Hematopoietic multipotent progenitor cell treated with erythropoietin and hydrocortisone succinate and interleukin-3 and kit ligand, for 15 days (in vitro differentiated cells): ENCODE measurements around the gene GADD45B.
A peak's percentile ranks its signal among the peaks of the same experiment; 100 is the strongest.
"Not testable (repeated sequence)": the region's sequence is repeated elsewhere in the genome, so short reads cannot be mapped to it uniquely, and the experiment has no call there.

ENCODE experiments used
- DNase-seq: peaks from one replicate; pipeline ENCODE4 v3.0.0-alpha.2; 2015; ENCODE audit warnings: low spot score

Gene GADD45B

DNA sequence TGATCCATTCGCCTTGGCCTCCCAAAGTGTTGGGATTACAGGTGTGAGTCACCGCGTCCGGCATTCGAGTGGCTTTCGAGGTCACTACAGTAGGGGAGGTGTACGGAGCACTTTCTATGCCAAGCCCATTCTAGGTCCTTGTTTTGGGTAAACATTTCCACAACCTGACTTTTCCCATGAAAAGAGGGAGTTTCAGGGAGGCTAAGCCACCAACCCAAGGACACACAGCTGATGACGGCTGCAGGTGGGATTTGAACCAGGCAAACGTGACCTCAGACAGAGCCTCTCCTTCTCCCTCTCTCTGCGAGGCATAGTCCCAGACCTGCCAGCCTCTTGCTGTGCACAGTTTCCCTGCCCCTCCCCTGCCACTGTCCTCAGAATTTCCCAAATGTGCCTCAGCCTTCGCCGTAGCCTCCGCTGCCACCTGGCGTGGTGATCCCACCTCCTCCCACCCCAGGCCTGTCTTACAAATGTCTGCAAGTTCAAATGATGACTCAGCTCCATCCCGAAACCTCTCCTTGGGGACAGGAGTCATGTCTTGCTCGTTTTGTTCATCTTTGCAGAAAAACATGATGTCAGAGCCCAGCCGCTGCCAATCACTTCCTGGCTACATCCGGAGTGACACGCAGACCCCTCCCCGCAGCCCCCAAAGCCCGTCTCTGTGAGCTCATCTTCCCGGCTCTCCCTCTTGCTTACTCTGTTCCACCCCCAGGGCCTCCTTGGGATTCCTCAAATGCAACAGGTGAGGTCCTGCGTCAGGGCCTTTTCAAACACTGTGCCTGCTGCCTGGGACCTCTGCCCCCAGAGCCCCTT, 6.6 kb upstream of the GADD45B start:
- no peak for DNase-seq

DNA sequence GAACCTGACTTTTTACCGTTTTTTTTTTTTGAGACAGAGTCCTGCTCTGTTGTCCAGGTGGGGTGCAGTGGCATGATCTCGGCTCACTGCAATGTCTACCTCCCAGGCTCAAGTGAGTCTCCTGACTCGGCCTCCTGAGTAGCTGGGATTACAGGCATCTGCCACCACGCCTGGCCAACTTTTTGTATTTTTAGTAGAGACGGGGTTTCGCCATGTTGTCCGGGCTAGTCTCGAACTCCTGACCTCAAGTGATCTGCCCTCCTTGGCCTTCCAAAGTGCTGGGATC, 6.1 kb upstream of the GADD45B start:
- DNase-seq = not testable (repeated sequence)

DNA sequence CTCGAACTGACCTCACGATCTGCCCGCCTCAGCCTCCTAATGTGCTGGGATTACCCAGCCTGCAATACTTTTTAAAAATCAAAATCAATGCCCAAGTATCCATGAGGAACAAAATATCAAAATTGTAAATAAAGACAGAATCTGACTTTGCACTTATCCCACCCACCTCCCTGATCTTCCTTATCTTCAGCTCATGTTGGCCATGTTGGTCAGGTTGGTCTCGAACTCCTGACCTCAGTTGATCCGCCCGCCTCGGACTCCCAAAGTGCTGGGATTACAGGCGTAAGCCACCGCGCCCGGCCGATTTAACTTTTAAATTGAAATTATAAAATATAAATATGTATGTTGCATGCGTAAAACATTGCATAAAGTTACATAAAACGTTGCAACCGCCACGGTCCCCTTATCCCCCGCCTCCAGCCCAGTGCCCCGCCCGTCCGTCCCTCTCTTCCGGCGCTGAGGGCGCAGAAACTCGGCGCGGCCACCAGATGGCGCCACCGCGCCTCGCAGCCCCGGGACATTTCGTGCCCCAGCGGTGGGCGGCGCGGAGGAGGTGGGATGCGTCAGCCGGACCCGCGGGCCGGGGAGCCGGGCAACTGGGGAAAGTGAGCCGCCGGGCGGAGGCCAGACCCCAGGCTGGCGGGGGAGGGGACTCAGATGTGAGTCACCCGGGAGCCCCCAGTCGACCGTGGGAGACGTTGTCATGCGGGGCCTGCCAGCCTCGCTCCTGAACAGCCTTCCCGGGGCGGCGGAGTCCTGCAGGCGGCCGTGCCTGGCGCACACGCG, 1.5 kb upstream of the GADD45B start:
- DNase-seq = peak; percentile 73

DNA sequence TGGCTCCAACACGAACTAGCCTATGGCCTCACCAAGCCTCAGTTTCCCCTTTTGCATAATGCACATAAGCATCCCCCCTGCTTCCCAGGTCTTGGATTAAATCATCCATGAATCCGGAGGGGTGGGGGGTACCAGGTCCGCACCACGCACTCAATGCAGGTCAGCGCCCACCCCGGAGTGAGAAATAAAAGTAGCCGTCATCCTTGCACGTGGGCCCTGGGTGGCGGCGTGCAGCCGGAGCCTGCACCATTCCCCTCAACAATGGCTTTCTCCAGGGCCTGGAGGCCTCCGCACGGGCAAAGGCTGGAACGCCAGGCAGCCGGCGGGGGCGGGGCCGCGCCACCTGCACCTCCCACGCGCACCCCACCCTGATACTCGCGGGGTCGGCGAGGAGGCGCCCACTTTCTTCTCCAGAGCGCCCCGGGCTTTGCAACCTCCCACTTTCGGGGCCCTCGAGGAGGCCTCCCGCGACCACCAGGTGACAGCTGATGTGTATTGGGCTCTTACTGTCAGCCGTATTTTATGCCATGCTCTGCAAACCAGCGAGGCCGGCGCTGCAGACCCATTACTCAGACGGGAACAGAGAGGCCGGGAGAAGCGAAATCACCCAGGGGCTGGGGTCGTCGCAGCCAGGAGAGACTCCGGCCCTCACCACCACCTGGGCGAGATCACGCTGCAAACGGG, 767 bp upstream of the GADD45B start:
- no peak for DNase-seq

DNA sequence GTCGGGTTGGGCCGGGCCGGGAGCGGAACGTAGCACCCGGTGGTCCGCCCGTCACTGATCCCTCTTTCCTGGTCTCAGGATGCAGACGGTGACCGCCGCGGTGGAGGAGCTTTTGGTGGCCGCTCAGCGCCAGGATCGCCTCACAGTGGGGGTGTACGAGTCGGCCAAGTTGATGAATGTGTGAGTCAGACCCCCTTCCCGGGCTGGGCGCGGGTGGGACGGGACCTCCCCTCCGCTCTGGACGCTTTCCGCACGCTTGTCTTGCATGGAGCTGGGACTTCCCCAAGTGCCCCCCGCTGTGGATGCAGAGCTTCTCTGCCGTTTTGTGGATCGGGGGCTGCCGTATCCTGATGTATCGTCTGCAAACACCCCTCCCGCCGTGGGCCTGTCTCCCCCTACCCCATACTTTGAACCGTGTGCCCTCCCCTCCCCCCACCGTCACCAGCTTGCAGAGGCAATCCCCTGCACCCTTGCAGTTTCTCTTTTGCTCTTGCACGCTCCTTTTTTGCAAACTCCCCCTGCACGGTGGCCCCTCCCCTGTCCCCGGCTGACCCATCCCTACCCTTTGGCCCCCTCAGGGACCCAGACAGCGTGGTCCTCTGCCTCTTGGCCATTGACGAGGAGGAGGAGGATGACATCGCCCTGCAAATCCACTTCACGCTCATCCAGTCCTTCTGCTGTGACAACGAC, 669 bp downstream of the GADD45B start:
- no peak for DNase-seq

DNA sequence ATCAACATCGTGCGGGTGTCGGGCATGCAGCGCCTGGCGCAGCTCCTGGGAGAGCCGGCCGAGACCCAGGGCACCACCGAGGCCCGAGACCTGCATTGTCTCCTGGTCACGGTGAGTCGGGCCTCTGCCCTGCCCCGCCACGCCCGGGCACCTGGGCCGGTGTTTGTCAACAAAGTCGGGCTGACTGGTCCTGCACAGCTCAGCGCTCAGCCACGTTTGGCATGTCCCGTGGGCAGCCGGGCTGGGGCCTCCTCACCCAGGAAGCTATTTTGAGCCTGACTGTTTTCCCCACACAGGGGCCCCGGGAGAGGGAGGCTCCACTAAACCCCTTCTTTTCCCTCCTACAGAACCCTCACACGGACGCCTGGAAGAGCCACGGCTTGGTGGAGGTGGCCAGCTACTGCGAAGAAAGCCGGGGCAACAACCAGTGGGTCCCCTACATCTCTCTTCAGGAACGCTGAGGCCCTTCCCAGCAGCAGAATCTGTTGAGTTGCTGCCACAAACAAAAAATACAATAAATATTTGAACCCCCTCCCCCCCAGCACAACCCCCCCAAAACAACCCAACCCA, 1.3 kb downstream of the GADD45B start:
- DNase-seq = no peak

DNA sequence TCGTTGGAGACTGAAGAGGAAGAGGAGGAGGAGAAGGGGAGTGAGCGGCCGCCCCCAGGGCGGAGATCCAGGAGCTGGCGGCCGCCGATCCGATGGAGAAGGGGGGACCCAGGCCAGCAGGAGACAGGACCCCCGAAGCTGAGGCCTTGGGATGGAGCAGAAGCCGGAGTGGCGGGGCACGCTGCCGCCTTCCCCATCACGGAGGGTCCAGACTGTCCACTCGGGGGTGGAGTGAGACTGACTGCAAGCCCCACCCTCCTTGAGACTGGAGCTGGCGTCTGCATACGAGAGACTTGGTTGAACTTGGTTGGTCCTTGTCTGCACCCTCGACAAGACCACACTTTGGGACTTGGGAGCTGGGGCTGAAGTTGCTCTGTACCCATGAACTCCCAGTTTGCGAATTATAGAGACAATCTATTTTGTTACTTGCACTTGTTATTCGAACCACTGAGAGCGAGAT, 1.8 kb downstream of the GADD45B start:
- DNase-seq = no peak

DNA sequence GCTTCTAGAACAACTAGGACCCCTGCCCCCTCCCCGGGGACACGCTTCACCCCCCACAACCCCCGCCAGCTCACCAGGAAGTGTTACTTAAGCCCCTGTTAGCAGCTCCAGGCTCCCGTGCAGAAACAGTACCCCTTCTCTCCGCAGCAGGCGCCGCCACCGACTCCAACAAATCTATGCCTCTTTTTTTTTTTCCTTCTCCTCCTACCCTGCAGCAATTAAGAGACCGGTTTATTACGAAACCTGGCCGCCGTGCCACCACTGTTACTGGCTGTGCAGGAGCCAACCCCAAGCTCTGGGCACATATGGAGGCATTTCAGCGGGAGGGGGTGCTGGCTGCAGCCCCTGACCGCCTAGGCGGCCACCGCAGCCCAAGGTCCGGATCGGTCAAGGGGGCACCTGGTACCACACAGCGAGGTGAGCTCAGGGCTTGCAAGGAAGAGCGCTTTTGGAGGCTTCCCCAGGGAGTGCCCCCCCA, 2.4 kb downstream of the GADD45B start:
- no peak for DNase-seq

DNA sequence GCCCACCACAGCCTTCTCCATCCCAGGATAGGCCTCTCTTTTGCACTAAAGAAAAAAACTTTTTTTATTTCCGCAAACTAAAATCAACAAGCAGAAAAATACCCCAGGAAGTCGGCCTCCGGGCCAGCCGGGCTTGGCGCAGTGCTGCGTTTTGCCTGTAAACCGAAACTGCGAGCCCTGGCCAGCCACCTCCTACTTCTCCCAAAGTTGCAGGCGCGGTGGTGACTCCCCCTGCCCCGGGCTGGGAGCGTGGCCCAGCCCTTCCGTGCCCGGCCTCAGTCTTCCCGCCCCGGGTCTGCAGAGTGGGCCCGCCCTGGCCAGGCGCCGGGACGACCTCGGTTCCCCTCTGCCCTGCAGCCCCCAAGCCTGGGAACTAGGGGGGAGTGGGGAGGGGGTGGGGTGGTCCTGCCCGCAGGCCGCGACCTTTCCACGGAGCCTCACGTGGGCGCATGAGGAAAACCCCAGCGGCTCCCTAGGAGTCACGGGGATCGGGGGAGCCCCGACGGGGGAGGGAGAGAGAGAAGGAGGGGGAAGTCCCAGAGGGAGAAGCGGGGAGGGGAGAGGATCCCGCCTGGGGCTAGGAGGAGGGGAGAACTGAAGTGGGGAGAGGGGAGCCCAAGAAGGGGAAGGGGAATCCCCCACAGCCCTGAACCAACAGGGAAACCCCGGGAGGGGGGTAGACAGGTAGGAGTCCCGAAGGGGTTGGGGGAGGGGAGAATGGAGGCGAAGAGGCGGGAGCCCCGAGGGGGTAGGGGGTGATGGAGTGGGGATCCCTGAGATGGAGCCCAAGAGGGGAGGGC, 3.0 kb downstream of the GADD45B start:
- no peak for DNase-seq

DNA sequence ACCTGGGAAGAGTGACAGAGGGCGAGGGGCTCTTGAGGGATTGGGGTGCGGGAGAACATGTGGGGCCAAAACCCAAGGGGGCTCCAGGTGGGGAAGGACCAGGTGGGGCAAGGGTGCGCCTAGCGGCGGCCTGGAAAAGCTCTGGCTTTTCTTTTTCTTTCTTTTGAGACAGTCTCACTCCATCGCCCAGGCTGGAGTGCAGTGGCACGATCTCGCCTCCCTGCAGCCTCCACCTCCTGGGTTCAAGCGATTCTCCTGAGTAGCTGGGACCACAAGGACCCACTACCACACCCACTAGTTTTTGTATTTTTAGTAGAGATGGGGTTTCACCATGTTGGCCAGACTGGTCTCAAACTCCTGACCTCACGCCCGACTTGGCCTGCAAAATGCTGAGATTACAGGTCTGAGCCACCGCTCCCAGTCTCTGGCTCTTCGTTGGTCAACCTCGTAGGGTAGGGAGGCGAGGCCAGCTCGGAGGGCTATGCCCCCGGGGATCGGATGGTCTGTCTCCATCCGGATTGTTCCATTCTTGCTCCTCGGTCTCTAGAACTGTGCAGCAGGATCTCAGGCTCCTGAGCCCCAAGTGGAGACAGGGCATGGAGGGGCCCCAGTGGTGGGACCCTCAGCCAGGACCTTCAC, 3.7 kb downstream of the GADD45B start:
- DNase-seq = no peak

DNA sequence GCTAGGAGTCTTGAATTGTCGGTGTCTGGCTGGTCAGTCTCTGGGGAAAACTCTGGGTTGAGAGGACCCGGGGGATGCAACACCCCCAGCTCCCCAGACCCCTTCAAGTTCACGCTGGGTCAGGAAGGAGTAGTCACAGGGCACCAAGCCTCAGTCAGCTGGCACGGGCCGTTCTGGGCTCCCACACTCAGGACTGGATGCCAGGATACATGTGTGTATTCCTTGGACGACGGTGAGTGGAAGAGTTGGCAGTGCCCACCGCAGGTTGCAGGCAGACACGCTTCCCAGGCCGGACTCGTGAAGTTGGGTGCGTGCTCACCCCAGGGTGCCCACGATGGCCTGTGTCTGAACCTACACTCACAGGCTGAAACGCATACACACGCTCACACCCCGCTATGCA, 5.5 kb downstream of the GADD45B start:
- DNase-seq = no peak

DNA sequence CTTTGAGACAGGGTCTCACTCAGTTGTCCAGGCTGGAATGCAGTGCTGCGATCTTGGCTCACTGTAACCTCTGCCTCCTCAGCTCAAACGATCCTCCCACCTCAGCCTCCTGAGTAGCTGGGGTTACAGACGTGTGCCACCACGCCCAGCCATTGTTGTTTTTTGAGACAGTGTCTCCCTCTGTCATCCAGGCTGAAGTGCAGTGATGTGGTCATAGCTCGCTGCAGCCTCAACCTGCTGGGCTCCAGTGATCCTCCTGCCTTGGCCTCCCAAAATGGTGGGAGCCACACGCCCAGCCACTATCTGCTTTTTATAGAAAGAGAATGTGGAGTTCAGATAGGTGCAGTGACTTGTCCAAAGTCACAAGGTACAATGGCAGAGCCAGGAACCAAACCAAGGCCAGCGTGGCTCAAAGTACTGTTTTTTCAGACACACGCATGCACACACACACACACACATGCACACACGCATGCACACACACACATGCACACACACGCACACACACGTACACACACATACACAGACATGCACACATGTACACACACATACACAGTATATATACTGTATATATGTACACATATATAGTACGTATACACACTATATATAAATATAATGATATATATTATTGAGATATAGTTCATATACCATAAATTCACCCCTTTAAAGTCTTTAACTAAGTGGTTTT, 6.6 kb downstream of the GADD45B start:
- DNase-seq = no peak

DNA sequence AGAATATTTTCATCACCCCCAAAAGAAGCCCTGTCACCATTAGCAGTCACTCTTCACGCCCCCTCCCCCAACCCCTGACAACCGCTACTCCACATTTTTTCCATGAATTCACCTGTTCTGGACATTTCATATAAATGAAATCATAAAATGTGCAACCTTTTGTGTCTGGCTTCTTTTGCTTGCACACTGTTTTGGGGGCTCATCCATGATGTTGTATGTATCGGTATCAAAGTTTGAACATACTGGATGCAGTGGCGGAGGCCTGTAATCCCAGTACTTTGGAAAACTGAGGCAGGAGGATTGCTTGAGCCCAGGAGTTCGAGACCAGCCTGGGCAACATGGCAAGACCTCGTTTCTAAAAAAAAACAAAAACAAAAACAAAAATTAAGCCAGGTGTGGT, 7.2 kb downstream of the GADD45B start:
- no peak for DNase-seq

DNA sequence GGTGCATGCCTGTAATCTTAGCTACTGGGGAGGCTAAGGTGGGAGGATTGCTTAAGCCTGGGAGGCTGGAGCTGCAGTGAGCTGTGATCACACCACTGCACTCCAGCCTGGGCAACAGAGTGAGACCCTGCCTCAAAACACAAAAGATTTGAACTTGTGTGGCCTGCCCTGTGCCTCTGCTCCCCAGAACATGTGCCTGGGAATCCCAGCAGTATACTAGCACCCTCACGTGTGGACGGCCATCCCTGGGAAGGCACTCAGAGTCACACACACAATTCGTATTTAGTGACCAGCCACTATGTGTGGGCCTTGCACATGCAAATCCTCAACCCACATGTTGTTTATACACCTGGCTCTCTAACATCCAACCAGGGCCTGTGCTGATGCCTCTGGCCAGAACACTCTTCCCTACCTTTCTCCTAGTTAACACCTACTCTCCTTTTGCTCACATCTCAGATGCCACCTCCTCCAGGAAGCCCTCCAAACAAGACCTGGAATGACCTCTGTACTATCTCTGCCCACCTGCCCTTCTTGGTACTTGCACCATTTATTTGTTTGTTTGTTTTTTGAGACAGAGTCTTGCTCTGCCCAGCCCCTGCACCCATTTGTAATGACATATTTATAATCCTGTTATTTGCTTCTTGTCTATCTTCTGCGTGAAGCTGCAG, 7.7 kb downstream of the GADD45B start:
- DNase-seq = no peak

DNA sequence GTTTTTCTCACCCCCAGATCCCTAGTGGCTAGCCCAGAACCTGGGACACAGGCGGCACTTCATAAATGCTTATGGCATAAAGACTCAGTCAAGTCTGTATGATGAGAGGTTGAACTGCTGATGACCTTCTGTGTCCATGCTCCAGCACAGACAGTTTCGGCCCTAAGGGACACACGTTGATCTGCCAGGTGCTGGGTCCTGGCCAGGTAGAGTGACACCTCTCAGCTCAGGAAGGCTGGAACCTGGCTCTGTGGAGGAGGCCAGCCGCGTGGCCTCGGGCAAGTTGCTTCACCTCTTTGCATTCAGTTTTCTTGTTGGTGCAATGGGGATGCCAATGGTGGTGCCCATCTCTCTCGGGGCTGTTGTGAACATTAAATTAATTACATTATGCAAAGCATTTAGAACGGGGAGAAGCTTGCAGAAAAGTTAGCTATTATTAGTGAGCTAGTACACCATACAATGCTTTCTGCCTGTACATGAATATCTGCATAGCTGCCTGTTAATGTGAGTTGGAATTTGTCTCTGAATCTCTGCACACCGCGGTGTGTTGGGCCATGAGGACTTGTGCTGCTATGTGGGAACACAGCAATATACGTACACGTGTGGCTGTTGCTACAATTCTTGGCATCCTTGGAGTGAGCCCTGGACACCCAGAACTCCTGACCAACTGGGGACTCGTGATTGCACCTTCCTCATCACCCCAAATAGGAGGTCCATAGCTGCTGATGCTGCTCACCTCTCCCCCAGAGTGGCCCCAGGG, 8.4 kb downstream of the GADD45B start:
- no peak for DNase-seq

DNA sequence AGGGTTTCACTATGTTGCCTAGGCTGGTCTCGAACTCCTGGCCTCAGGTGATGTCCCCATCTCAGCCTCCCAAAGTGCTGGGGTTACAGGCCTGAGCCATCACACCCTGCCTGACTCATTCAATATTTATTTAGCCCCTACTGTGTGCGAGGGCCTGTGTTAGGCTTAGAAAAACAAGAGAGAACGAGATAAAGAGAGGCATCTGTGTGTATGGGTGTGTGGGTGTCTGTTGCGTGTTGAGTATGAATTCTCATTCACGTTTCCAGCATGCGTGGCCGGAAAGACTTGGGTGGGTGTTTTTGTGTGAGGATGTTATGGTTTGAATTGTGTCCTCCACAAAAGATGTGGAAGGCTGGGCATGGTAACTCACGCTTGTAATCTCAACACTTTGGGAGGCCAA, 9.5 kb downstream of the GADD45B start:
- no peak for DNase-seq

DNA sequence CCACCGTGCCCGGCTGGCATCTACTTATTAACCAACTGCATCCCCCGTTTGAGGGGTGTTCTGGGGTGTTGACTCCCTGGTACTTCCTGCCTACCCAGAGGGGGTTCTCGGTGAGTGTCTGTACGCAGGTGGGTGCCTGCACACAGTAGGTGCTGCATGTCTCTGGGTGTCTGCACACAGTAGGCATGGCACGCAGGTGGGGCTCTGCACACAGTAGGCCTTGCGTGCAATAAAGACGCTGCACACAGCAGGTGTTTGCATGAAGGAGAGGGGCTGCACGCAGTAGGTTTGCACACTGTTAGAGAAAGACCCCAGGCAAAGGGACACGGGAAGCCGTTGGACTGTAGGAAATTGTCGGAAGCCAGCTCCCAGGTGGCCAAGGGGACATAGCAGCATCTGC, 11.2 kb downstream of the GADD45B start:
- DNase-seq = no peak

DNA sequence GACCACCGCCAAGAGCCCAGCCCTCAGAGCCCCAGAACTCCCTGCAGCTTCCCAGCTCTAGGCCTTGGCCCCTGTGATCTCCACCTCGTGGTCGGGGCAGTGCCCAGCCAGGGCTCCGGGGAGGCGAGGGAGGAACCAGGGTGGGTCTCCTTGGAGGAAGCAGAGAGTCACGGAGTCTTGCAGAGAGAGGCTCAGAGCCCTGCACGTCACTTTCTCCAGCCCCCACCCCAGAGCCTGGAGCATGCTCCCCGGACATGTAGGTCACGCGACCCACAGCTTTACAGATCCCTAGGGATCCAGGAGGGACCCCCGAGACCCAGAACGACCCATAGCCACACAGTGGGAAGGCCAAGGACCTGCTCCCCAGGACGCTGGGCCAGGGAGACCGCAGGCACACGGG, 11.9 kb downstream of the GADD45B start:
- DNase-seq = no peak
